Fibroblast of lung (primary cell): ENCODE measurements around the gene SPRYD4.

Experiments
- CTCF ChIP-seq, 2 donors: IDR thresholded peaks in 1 of 2; conservative IDR thresholded peaks in 1 of 2; 1 replicate in 1 of 2; 2 replicates in 1 of 2; pipeline ENCODE4 v1.5.1; 2011 to 2012; ENCODE audit warnings: low read length in 2 of 2, control low read depth in 1 of 2, inconsistent platforms in 1 of 2, low read depth in 1 of 2, mild to moderate bottlenecking in 1 of 2
- EZH2 ChIP-seq: IDR thresholded peaks from 2 replicates; pipeline ENCODE4 v1.5.1; 2012; ENCODE audit warnings: low read length, control low read depth, mild to moderate bottlenecking; ENCODE audit errors: missing control alignments

- TF ChIP-seq CTCF (conservative IDR thresholded peaks at IDR 0.05 in 1 of 2, IDR thresholded peaks at IDR 0.05 in 1 of 2; ENCODE audit: low read depth in 1 of 2, low read length in 2 of 2) (no peak), EZH2 (no peak)
These were observed 19.9 kb downstream of the SPRYD4 start, which contains the start of gene GLS2 for GRCh38 chr12:56488041-56488955.
